Measurements from ENCODE around the gene AMOT. TPM values are rescaled to one million over a fixed set of nuclear protein-coding genes. Genes with fewer than 3 reads are reported as not detected.

Gene AMOT
- total RNA-seq, 1 donor from 2014 or later = 14.7 TPM

- no peak overlapping the region for H3K4me3 ChIP-seq
- ATAC-seq (no peak), DNase-seq (no peak)
- no peak overlapping the region for H3K27ac ChIP-seq
- no peaks in the 10 kb centered on the region for H3K36me3 ChIP-seq
- TF ChIP-seq, protein P1, sequence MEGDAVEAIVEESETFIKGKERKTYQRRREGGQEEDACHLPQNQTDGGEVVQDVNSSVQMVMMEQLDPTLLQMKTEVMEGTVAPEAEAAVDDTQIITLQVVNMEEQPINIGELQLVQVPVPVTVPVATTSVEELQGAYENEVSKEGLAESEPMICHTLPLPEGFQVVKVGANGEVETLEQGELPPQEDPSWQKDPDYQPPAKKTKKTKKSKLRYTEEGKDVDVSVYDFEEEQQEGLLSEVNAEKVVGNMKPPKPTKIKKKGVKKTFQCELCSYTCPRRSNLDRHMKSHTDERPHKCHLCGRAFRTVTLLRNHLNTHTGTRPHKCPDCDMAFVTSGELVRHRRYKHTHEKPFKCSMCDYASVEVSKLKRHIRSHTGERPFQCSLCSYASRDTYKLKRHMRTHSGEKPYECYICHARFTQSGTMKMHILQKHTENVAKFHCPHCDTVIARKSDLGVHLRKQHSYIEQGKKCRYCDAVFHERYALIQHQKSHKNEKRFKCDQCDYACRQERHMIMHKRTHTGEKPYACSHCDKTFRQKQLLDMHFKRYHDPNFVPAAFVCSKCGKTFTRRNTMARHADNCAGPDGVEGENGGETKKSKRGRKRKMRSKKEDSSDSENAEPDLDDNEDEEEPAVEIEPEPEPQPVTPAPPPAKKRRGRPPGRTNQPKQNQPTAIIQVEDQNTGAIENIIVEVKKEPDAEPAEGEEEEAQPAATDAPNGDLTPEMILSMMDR (IDR thresholded peaks at IDR 0.05) = no peak
- no peaks in the 10 kb centered on the region for H3K4me1 ChIP-seq
- H3K9me3 ChIP-seq = no peaks in the 10 kb centered on the region
- no peaks in the 10 kb centered on the region for H3K27me3 ChIP-seq
- intact Hi-C loops (cut with DNase I) = no loop called here
Observed at GRCh38 chrX:112819813-112820212, 20.8 kb downstream of the AMOT start.

- no peaks in the 10 kb centered on the region for H3K9me3 ChIP-seq
- H3K27me3 ChIP-seq = no peaks in the 10 kb centered on the region
- H3K4me3 ChIP-seq = no peak overlapping the region
- peak; percentile 64 for ATAC-seq
- TF ChIP-seq, protein P1 (IDR thresholded peaks at IDR 0.05) = no peak
- no peaks in the 10 kb centered on the region for H3K4me1 ChIP-seq
- H3K27ac ChIP-seq = no peak overlapping the region
- H3K36me3 ChIP-seq = no peaks in the 10 kb centered on the region
- no peak for DNase-seq
- intact Hi-C loops (cut with DNase I) = no loop called here
Observed at GRCh38 chrX:112819008-112819640, 21.5 kb downstream of the AMOT start.

GRCh38 chrX:112818114-112819007 lies 22.3 kb downstream of the AMOT start:
- no peak overlapping the region for H3K27ac ChIP-seq
- H3K4me1 ChIP-seq = no peaks in the 10 kb centered on the region
- no peak for ATAC-seq
- no peak overlapping the region for H3K4me3 ChIP-seq
- H3K9me3 ChIP-seq = no peaks in the 10 kb centered on the region
- TF ChIP-seq, protein P1 (IDR thresholded peaks at IDR 0.05) = no peak
- intact Hi-C loops (cut with DNase I) = no loop called here
- no peaks in the 10 kb centered on the region for H3K36me3 ChIP-seq
- H3K27me3 ChIP-seq = no peaks in the 10 kb centered on the region
- DNase-seq = no peak

GRCh38 chrX:112816908-112817307 lies 23.7 kb downstream of the AMOT start:
- ATAC-seq = no peak
- H3K9me3 ChIP-seq = no peaks in the 10 kb centered on the region
- no peaks in the 10 kb centered on the region for H3K4me1 ChIP-seq
- no peaks in the 10 kb centered on the region for H3K27me3 ChIP-seq
- H3K36me3 ChIP-seq = no peaks in the 10 kb centered on the region
- no peak for DNase-seq
- H3K27ac ChIP-seq = no peak overlapping the region
- intact Hi-C loops (cut with DNase I) = no loop called here
- H3K4me3 ChIP-seq = no peak overlapping the region
- TF ChIP-seq, protein P1 (IDR thresholded peaks at IDR 0.05) = no peak

- no peak for ATAC-seq
- Histone ChIP-seq H3K36me3 (no peaks in the 10 kb centered on the region), H3K4me3 (no peak overlapping the region), H3K27ac (no peak overlapping the region), H3K9me3 (no peaks in the 10 kb centered on the region), H3K4me1 (no peaks in the 10 kb centered on the region), H3K27me3 (no peaks in the 10 kb centered on the region)
- no peak for DNase-seq
- TF ChIP-seq, protein P1 (IDR thresholded peaks at IDR 0.05) = no peak
- intact Hi-C loops (cut with DNase I) = no loop called here
Observed at GRCh38 chrX:112814496-112814895, 26.1 kb downstream of the AMOT start.
